Measurements from ENCODE around the gene SV2B. TPM values are rescaled to one million over a fixed set of nuclear protein-coding genes. Genes with fewer than 3 reads are reported as not detected.

SV2B gene
- total and polyA plus RNA-seq, 2 donors (not counting 3 experiments of a cell fraction or from before 2014, with no cell fraction given), result not detected

GRCh38 chr15:91284758-91285466 lies 184.9 kb downstream of the SV2B start:
- CTCF ChIA-PET, result interaction anchor here (1.2 kb wide), 1 partner anchor 13 kb away, joined by 4 read pairs; no protein-coding TSS in a partner anchor

GRCh38 chr15:91289324-91289723 lies 189.3 kb downstream of the SV2B start:
- TF ChIP-seq EZH2 (IDR thresholded peaks at IDR 0.05; ENCODE audit: borderline replicate concordance, low read depth, low read length, severe bottlenecking), result no peak
- TF ChIP-seq JUN (IDR thresholded peaks at IDR 0.05; ENCODE audit: borderline replicate concordance, insufficient read depth, insufficient read length, low read depth), result no peak
- no peak for TF ChIP-seq MAX (IDR thresholded peaks at IDR 0.05; ENCODE audit: insufficient read depth, insufficient read length)
- TF ChIP-seq FOS (IDR thresholded peaks at IDR 0.05; ENCODE audit: borderline replicate concordance, insufficient read depth, low read length), result no peak
- TF ChIP-seq POLR2A (IDR thresholded peaks at IDR 0.05; ENCODE audit: low read depth, low read length), result no peak
- no peak for TF ChIP-seq GATA2 (IDR thresholded peaks at IDR 0.05; ENCODE audit: insufficient read depth, insufficient read length, low read depth, low read length)
- TF ChIP-seq MYC (IDR thresholded peaks at IDR 0.05; ENCODE audit: low read depth, low read length), result no peak
- H3K9me3 ChIP-seq (replicated peaks; ENCODE audit: control insufficient read depth, insufficient read depth, low read length), result no peaks in the 10 kb centered on the region
- no peak overlapping the region for H3K4me2 ChIP-seq (ENCODE audit: insufficient read depth, low read length)
- CTCF ChIA-PET, result interaction anchor here (2.4 kb wide), 1 partner anchor 18 kb away, joined by 7 read pairs; no protein-coding TSS in a partner anchor
- FAIRE-seq, result no peak
- no peak overlapping the region for H3K27ac ChIP-seq (ENCODE audit: insufficient read depth, low read depth, low read length)
- H3K36me3 ChIP-seq (ENCODE audit: control insufficient read depth in 2 of 2, extremely low read depth in 1 of 2, insufficient read depth in 2 of 2, low read length in 2 of 2), result no peaks in the 10 kb centered on the region
- H3K9me1 ChIP-seq (replicated peaks; ENCODE audit: control insufficient read depth, extremely low read depth, insufficient read depth, low read length), result no peaks in the 10 kb centered on the region
- DNase-seq (ENCODE audit: low read depth, low spot score), result no peak
- H3K27me3 ChIP-seq (ENCODE audit: control insufficient read depth in 2 of 2, insufficient read depth in 2 of 2, low read length in 2 of 2), result no peaks in the 10 kb centered on the region
- no peaks in the 10 kb centered on the region for H4K20me1 ChIP-seq (replicated peaks; ENCODE audit: control insufficient read depth, extremely low read depth, insufficient read depth, low read length)
- no TSS peak for BruUV-seq (replicated peaks)
- H3K79me2 ChIP-seq (ENCODE audit: control insufficient read depth, insufficient read depth, low read length), result no peaks in the 10 kb centered on the region
- no peaks in the 10 kb centered on the region for H3K4me1 ChIP-seq (ENCODE audit: control insufficient read depth, extremely low read depth, insufficient read depth, low read length)
- no peak overlapping the region for H2AFZ ChIP-seq (ENCODE audit: low read depth, low read length)
- dilution Hi-C loops (cut with MboI; ENCODE audit: extremely low pct_ligation_motif_present, low sequenced_read_pairs), result no loop called here
- no peak overlapping the region for H3K9ac ChIP-seq (replicated peaks; ENCODE audit: extremely low read depth, insufficient read depth, low read length)
- intact Hi-C loops (cut with micrococcal nuclease), result no loop called here
- POLR2A ChIA-PET, result no interaction called here
- no peak overlapping the region for H3K4me3 ChIP-seq (replicated peaks in 1 of 3; ENCODE audit: insufficient read depth in 1 of 3, low read depth in 1 of 3, low read length in 3 of 3)

More at GRCh38 chr15:91284758-91285466, 184.9 kb downstream of the SV2B start:
- Histone ChIP-seq H3K9me1 (replicated peaks; ENCODE audit: control insufficient read depth, extremely low read depth, insufficient read depth, low read length) (no peaks in the 10 kb centered on the region), H3K36me3 (ENCODE audit: control insufficient read depth in 2 of 2, extremely low read depth in 1 of 2, insufficient read depth in 2 of 2, low read length in 2 of 2) (no peaks in the 10 kb centered on the region), H3K79me2 (ENCODE audit: control insufficient read depth, insufficient read depth, low read length) (no peaks in the 10 kb centered on the region), H3K9me3 (replicated peaks; ENCODE audit: control insufficient read depth, insufficient read depth, low read length) (no peaks in the 10 kb centered on the region), H3K4me3 (replicated peaks in 1 of 3; ENCODE audit: insufficient read depth in 1 of 3, low read depth in 1 of 3, low read length in 3 of 3) (no peak overlapping the region), H2AFZ (ENCODE audit: low read depth, low read length) (no peak overlapping the region), H3K9ac (replicated peaks; ENCODE audit: extremely low read depth, insufficient read depth, low read length) (no peak overlapping the region), H4K20me1 (replicated peaks; ENCODE audit: control insufficient read depth, extremely low read depth, insufficient read depth, low read length) (no peaks in the 10 kb centered on the region), H3K4me2 (ENCODE audit: insufficient read depth, low read length) (no peak overlapping the region), H3K4me1 (ENCODE audit: control insufficient read depth, extremely low read depth, insufficient read depth, low read length) (no peaks in the 10 kb centered on the region), H3K27ac (ENCODE audit: insufficient read depth, low read depth, low read length) (no peak overlapping the region), H3K27me3 (ENCODE audit: control insufficient read depth in 2 of 2, insufficient read depth in 2 of 2, low read length in 2 of 2) (no peaks in the 10 kb centered on the region)
- POLR2A ChIA-PET, result no interaction called here
- TF ChIP-seq GATA2 (IDR thresholded peaks at IDR 0.05; ENCODE audit: insufficient read depth, insufficient read length, low read depth, low read length) (no peak), EZH2 (IDR thresholded peaks at IDR 0.05; ENCODE audit: borderline replicate concordance, low read depth, low read length, severe bottlenecking) (no peak)
- dilution Hi-C loops (cut with MboI; ENCODE audit: extremely low pct_ligation_motif_present, low sequenced_read_pairs), result no loop called here
- DNase-seq (ENCODE audit: low read depth, low spot score), result no peak
- no TSS peak for BruUV-seq (replicated peaks)
- FAIRE-seq, result no peak
- intact Hi-C loops (cut with micrococcal nuclease), result no loop called here
